Smooth muscle cell (in vitro differentiated cells): ENCODE data around the gene LONP1. TPM values are rescaled to one million over a fixed set of nuclear protein-coding genes. Genes with fewer than 3 reads are reported as not detected.
"Not testable (repeated sequence)": the region's sequence is repeated elsewhere in the genome, so short reads cannot be mapped to it uniquely, and the experiment has no call there.

Source experiments
- DNase-seq: peaks from one replicate; lab custom pipeline; 2025; ENCODE audit not compliant: unreplicated experiment; lab: John Stamatoyannopoulos, UW
- H2AFZ ChIP-seq: fragments of 200-600 bp; sonication (generic); 2 replicates; pipeline ENCODE4 v1.6.0; 2016; ENCODE audit warnings: antibody characterized with exemption, low read depth, mild to moderate bottlenecking
- H3F3A ChIP-seq: fragments of 200-600 bp; sonication (generic); 2 replicates; pipeline ENCODE4 v1.6.0; 2017; ENCODE audit warnings: antibody characterized with exemption, low read depth
- H3K27ac ChIP-seq: fragments of 200-600 bp; sonication (generic); 2 replicates; pipeline ENCODE4 v1.5.1; 2016; ENCODE audit warnings: low read depth, mild to moderate bottlenecking
- H3K27me3 ChIP-seq: fragments of 200-600 bp; sonication (generic); 2 replicates; pipeline ENCODE4 v1.6.1; 2016; ENCODE audit warnings: low read depth, mild to moderate bottlenecking
- H3K36me3 ChIP-seq: fragments of 200-600 bp; sonication (generic); 2 replicates; pipeline ENCODE4 v1.5.1; 2016; ENCODE audit warnings: low read depth
- H3K4me1 ChIP-seq: fragments of 200-600 bp; sonication (generic); 2 replicates; pipeline ENCODE4 v1.5.1; 2016; ENCODE audit warnings: low read depth
- H3K4me2 ChIP-seq: fragments of 200-600 bp; sonication (generic); 2 replicates; pipeline ENCODE4 v1.6.0; 2016; ENCODE audit warnings: mild to moderate bottlenecking
- H3K4me3 ChIP-seq: fragments of 200-600 bp; sonication (generic); 2 replicates; pipeline ENCODE4 v1.5.1; 2016; ENCODE audit warnings: mild to moderate bottlenecking
- H3K79me2 ChIP-seq: fragments of 200-600 bp; sonication (generic); 2 replicates; pipeline ENCODE4 v1.6.0; 2016; ENCODE audit warnings: low read depth, mild to moderate bottlenecking
- H3K9ac ChIP-seq: fragments of 200-600 bp; sonication (generic); 2 replicates; pipeline ENCODE4 v1.6.0; 2016; ENCODE audit warnings: low read depth
- H3K9me3 ChIP-seq: fragments of 200-600 bp; sonication (generic); replicated peaks from 2 replicates; pipeline ENCODE4 v1.5.1; 2016; ENCODE audit warnings: low read depth
- H4K20me1 ChIP-seq: fragments of 200-600 bp; sonication (generic); 2 replicates; pipeline ENCODE4 v1.6.0; 2016; ENCODE audit warnings: low read depth
- CTCF ChIP-seq: fragments of 200-600 bp; sonication (generic); IDR thresholded peaks from 2 replicates; pipeline ENCODE4 v1.5.1; 2017; ENCODE audit warnings: borderline replicate concordance, mild to moderate bottlenecking, antibody characterized with exemption; ENCODE audit not compliant: insufficient read depth, poor library complexity, severe bottlenecking
- WGBS: methylation state at CpG from one replicate; pipeline ENCODE4 v1.1.7; 2016; ENCODE audit warnings: low lambda C conversion rate; 5-methylcytosine and 5-hydroxymethylcytosine counted together
- polyA plus RNA-seq: library from polyadenylated mRNA; unstranded; fragments of >200 nt; fragmentation: Nextera tagmentation; extraction: Ambion mirVana; gene quantifications from 2 replicates; pipeline ENCODE4 v1.2.1, GENCODE V29; 2016
- total RNA-seq: library from RNA; depleted of rRNA; stranded (reverse); fragments of >200 nt; gene quantifications from 2 replicates; pipeline ENCODE4 v1.2.3, GENCODE V29; 2014

The LONP1 gene
- total and polyA plus RNA-seq, 2 experiments from 2014 or later: 31.6 to 67.7 TPM

- Histone ChIP-seq H3K9me3 (no peaks in the 10 kb centered on the region), H3K4me3 (no peak overlapping the region), H4K20me1 (no peaks in the 10 kb centered on the region), H3K9ac (no peak overlapping the region), H3K36me3 (no peaks in the 10 kb centered on the region), H3K4me2 (no peak overlapping the region), H3F3A (no peaks in the 10 kb centered on the region), H3K27ac (no peak overlapping the region), H3K27me3 (no peaks in the 10 kb centered on the region), H3K4me1 (no peaks in the 10 kb centered on the region), H2AFZ (no peak overlapping the region), H3K79me2 (no peaks in the 10 kb centered on the region)
- 96% methylated on average over 5 of the region's 5 CpGs for WGBS
- TF ChIP-seq CTCF: no peak
- no peak for DNase-seq
These were observed 42.8 kb upstream of the LONP1 start for GRCh38 chr19:5762608-5763217.

- Histone ChIP-seq H3K9ac (no peak overlapping the region), H3K4me1 (no peaks in the 10 kb centered on the region), H3K27me3 (no peaks in the 10 kb centered on the region), H3K9me3 (no peaks in the 10 kb centered on the region), H3K4me2 (no peak overlapping the region), H3F3A (no peaks in the 10 kb centered on the region), H3K36me3 (no peaks in the 10 kb centered on the region), H2AFZ (no peak overlapping the region), H3K79me2 (no peaks in the 10 kb centered on the region), H3K27ac (no peak overlapping the region), H4K20me1 (no peaks in the 10 kb centered on the region), H3K4me3 (no peak overlapping the region)
- no peak for TF ChIP-seq CTCF
- DNase-seq: no peak
- 95% methylated on average over 6 of the region's 6 CpGs for WGBS
These were observed 33.8 kb upstream of the LONP1 start for GRCh38 chr19:5753743-5754142.

- H3K36me3 ChIP-seq: no peaks in the 10 kb centered on the region
- no peaks in the 10 kb centered on the region for H3F3A ChIP-seq
- no peak for TF ChIP-seq CTCF
- DNase-seq: no peak
- H3K4me1 ChIP-seq: no peaks in the 10 kb centered on the region
- H4K20me1 ChIP-seq: no peaks in the 10 kb centered on the region
- no peak overlapping the region for H3K9ac ChIP-seq
- no peaks in the 10 kb centered on the region for H3K9me3 ChIP-seq
- no peaks in the 10 kb centered on the region for H3K79me2 ChIP-seq
- H3K27ac ChIP-seq: no peak overlapping the region
- H2AFZ ChIP-seq: no peak overlapping the region
- H3K4me3 ChIP-seq: no peak overlapping the region
- no peaks in the 10 kb centered on the region for H3K27me3 ChIP-seq
- no peak overlapping the region for H3K4me2 ChIP-seq
- WGBS: 92% methylated on average over 7 of the region's 7 CpGs
These were observed 31.8 kb upstream of the LONP1 start for GRCh38 chr19:5751709-5752108.

GRCh38 chr19:5749505-5749904 is 29.6 kb upstream of the LONP1 start:
- no peaks in the 10 kb centered on the region for H3K36me3 ChIP-seq
- no peaks in the 10 kb centered on the region for H3K79me2 ChIP-seq
- no peak overlapping the region for H3K4me2 ChIP-seq
- H3K9me3 ChIP-seq: no peaks in the 10 kb centered on the region
- H3K27me3 ChIP-seq: no peaks in the 10 kb centered on the region
- no peak overlapping the region for H2AFZ ChIP-seq
- H4K20me1 ChIP-seq: no peaks in the 10 kb centered on the region
- H3K9ac ChIP-seq: no peak overlapping the region
- no peak for DNase-seq
- no peak overlapping the region for H3K27ac ChIP-seq
- no peaks in the 10 kb centered on the region for H3F3A ChIP-seq
- no peaks in the 10 kb centered on the region for H3K4me1 ChIP-seq
- no peak overlapping the region for H3K4me3 ChIP-seq
- WGBS: 86% methylated on average over 5 of the region's 5 CpGs
- no peak for TF ChIP-seq CTCF

GRCh38 chr19:5748920-5749319 is 29.0 kb upstream of the LONP1 start:
- not testable (repeated sequence) for H3F3A ChIP-seq, H3K4me2 ChIP-seq, H3K79me2 ChIP-seq, H2AFZ ChIP-seq, H3K9ac ChIP-seq, H3K4me3 ChIP-seq, DNase-seq, H3K27ac ChIP-seq, H3K36me3 ChIP-seq, H4K20me1 ChIP-seq, H3K27me3 ChIP-seq, H3K9me3 ChIP-seq, H3K4me1 ChIP-seq
- 97% methylated on average over 6 of the region's 6 CpGs for WGBS

GRCh38 chr19:5744999-5745398 is 25.1 kb upstream of the LONP1 start:
- not testable (repeated sequence) for H3K36me3 ChIP-seq, H4K20me1 ChIP-seq, H3K4me3 ChIP-seq, H3K9ac ChIP-seq, H3K27ac ChIP-seq, H2AFZ ChIP-seq, H3K4me1 ChIP-seq, H3K27me3 ChIP-seq, H3F3A ChIP-seq, H3K9me3 ChIP-seq, DNase-seq, H3K79me2 ChIP-seq, H3K4me2 ChIP-seq
- WGBS: 91% methylated on average over 10 of the region's 10 CpGs
